PC-3 (cell line): ENCODE measurements around the gene COL8A2. TPM values are rescaled to one million over a fixed set of nuclear protein-coding genes. Genes with fewer than 3 reads are reported as not detected.

Experiments
- ATAC-seq: fragments of 200-7000 bp; cut with Tn5 transposase; 2 replicates; pipeline ENCODE4 v1.9.1; 2020; ENCODE audit warnings: mild to moderate bottlenecking, moderate library complexity
- BruUV-seq: library from RNA; stranded (reverse); fragments of 400-500 nt; replicated peaks from 2 replicates; lab custom pipeline; 2021; lab: Mats Ljungman, UMichigan
- CTCF ChIA-PET: fragments of 300-600 bp; sonication (Branson Sonifier 250); formaldehyde crosslinking; loops from one replicate; lab custom pipeline; 2022; ENCODE audit warnings: antibody characterized with exemption; lab: Charles Lee
- POLR2A ChIA-PET: fragments of 300-600 bp; sonication (Branson Sonifier 250); formaldehyde crosslinking; loops from one replicate; lab custom pipeline; 2022; ENCODE audit warnings: antibody characterized with exemption; ENCODE audit not compliant: unreplicated experiment; lab: Charles Lee
- DNase-seq: peaks from one replicate; pipeline ENCODE4 v3.0.0-alpha.2; 2015
- H2AFZ ChIP-seq: fragments of 300-600 bp; sonication (generic); 2 replicates; pipeline ENCODE4 v1.6.0; 2016; ENCODE audit warnings: antibody characterized with exemption, low read length
- H3F3A ChIP-seq: fragments of 300-600 bp; sonication (generic); one replicate; pipeline ENCODE4 v1.6.0; 2017; ENCODE audit warnings: antibody characterized with exemption, low read length, control low read depth, mild to moderate bottlenecking; ENCODE audit not compliant: unreplicated experiment
- H3K27ac ChIP-seq: fragments of 300-600 bp; sonication (generic); 2 replicates; pipeline ENCODE4 v1.5.1; 2016; ENCODE audit warnings: mild to moderate bottlenecking, low read length
- H3K27me3 ChIP-seq: fragments of 300-600 bp; sonication (generic); 2 replicates; pipeline ENCODE4 v1.6.1; 2016; ENCODE audit warnings: low read length, mixed read lengths
- H3K36me3 ChIP-seq: fragments of 300-600 bp; sonication (generic); 2 replicates; pipeline ENCODE4 v1.6.1; 2016; ENCODE audit warnings: low read depth, mixed run types, low read length, mixed read lengths
- H3K4me1 ChIP-seq: fragments of 300-600 bp; sonication (generic); 2 replicates; pipeline ENCODE4 v1.5.1; 2016; ENCODE audit warnings: low read length; ENCODE audit not compliant: insufficient read depth
- H3K4me2 ChIP-seq: fragments of 300-600 bp; sonication (generic); 2 replicates; pipeline ENCODE4 v1.6.0; 2016; ENCODE audit warnings: low read length
- H3K4me3 ChIP-seq: fragments of 300-600 bp; sonication (generic); 2 replicates; pipeline ENCODE4 v1.5.1; 2016; ENCODE audit warnings: mild to moderate bottlenecking, low read length, mixed read lengths
- H3K79me2 ChIP-seq: fragments of 300-600 bp; sonication (generic); 2 replicates; pipeline ENCODE4 v1.6.1; 2017; ENCODE audit warnings: low read length, mixed read lengths
- H3K9ac ChIP-seq: fragments of 300-600 bp; sonication (generic); 2 replicates; pipeline ENCODE4 v1.6.0; 2016; ENCODE audit warnings: mild to moderate bottlenecking, low read length
- H3K9me2 ChIP-seq: fragments of 300-600 bp; sonication (generic); replicated peaks from 2 replicates; pipeline ENCODE4 v1.6.1; 2016; ENCODE audit warnings: mixed run types, low read length, mixed read lengths
- H3K9me3 ChIP-seq: fragments of 300-600 bp; sonication (generic); 2 replicates; pipeline ENCODE4 v1.6.1; 2016; ENCODE audit warnings: low read length, mixed read lengths
- H4K20me1 ChIP-seq: fragments of 300-600 bp; sonication (generic); 2 replicates; pipeline ENCODE4 v1.6.1; 2016; ENCODE audit warnings: low read length, mixed read lengths
- EZH2 ChIP-seq: fragments of 300-600 bp; sonication (generic); IDR thresholded peaks from one replicate; pipeline ENCODE4 v1.6.1; 2017; ENCODE audit warnings: antibody characterized with exemption, mild to moderate bottlenecking, low read length; ENCODE audit not compliant: unreplicated experiment
- EZH2phosphoT487 ChIP-seq: fragments of 300-600 bp; sonication (generic); IDR thresholded peaks from 2 replicates; pipeline ENCODE4 v1.6.1; 2018; ENCODE audit warnings: mild to moderate bottlenecking, antibody characterized with exemption, low read length, borderline replicate concordance
- intact Hi-C: fragments of 100-400 bp; cut with micrococcal nuclease; formaldehyde crosslinking; loops from 2 replicates; pipeline ENCODE4 v1.9.0; 2023
- total RNA-seq: library from RNA; depleted of rRNA; stranded (reverse); fragments of >200 nt; gene quantifications from 2 replicates; pipeline ENCODE4 v1.2.3, GENCODE V29; 2014; rRNA removed
- TF ChIP-seq, protein P1 (sequence below): fragments of 300-600 bp; sonication (generic); conservative IDR thresholded peaks from 2 replicates; pipeline ENCODE4 v1.5.1; 2017; ENCODE audit warnings: antibody characterized with exemption, low read depth, mild to moderate bottlenecking, low read length

The COL8A2 gene
- total RNA-seq, 1 experiment from 2014 or later, result 0.26 TPM

DNA sequence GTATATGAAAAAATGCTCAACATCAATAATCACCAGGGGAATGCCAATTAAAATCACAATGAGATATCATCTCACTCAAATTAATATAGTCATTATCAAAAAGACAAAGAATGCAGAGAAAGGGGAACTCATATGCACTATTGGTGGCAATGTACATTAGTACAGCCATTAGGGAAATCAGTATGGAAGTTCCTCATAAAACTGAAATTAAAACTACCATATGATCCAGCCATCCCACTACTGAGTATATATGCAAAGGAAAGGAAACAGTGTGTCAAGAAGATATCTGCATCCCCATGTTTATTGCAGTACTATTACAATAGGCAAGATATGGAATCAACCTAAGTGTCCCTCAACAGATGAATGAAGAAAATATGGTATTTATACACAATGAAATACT lies 73.2 kb downstream of the COL8A2 start:
- H3K9me3 ChIP-seq, result no peaks in the 10 kb centered on the region
- H3K9ac ChIP-seq, result no peak overlapping the region
- no peaks in the 10 kb centered on the region for H3K27me3 ChIP-seq
- ATAC-seq (no peak), DNase-seq (no peak)
- H4K20me1 ChIP-seq, result no peaks in the 10 kb centered on the region
- no peaks in the 10 kb centered on the region for H3F3A ChIP-seq
- no peak overlapping the region for H3K4me2 ChIP-seq
- CTCF ChIA-PET, result no interaction called here
- H3K27ac ChIP-seq, result no peak overlapping the region
- TF ChIP-seq EZH2 (no peak), EZH2phosphoT487 (no peak)
- TF ChIP-seq, protein P1, sequence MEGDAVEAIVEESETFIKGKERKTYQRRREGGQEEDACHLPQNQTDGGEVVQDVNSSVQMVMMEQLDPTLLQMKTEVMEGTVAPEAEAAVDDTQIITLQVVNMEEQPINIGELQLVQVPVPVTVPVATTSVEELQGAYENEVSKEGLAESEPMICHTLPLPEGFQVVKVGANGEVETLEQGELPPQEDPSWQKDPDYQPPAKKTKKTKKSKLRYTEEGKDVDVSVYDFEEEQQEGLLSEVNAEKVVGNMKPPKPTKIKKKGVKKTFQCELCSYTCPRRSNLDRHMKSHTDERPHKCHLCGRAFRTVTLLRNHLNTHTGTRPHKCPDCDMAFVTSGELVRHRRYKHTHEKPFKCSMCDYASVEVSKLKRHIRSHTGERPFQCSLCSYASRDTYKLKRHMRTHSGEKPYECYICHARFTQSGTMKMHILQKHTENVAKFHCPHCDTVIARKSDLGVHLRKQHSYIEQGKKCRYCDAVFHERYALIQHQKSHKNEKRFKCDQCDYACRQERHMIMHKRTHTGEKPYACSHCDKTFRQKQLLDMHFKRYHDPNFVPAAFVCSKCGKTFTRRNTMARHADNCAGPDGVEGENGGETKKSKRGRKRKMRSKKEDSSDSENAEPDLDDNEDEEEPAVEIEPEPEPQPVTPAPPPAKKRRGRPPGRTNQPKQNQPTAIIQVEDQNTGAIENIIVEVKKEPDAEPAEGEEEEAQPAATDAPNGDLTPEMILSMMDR, result no peak
- no TSS peak for BruUV-seq
- no peaks in the 10 kb centered on the region for H3K9me2 ChIP-seq
- no peaks in the 10 kb centered on the region for H3K4me1 ChIP-seq
- POLR2A ChIA-PET, result no interaction called here
- H3K4me3 ChIP-seq, result no peak overlapping the region
- H3K79me2 ChIP-seq, result no peaks in the 10 kb centered on the region
- H3K36me3 ChIP-seq, result peaks cover 11% of the 10 kb centered on the region; the same call in 1 of the 2 replicates
- intact Hi-C loops, result no loop called here
- H2AFZ ChIP-seq, result no peak overlapping the region

Other genes starting within 250 kb of the COL8A2 start
- 15.4 and 17.0 TPM in 2 replicates for gene AGO1, start 242.0 kb downstream of the COL8A2 start, total RNA-seq
- 17.7 and 26.3 TPM in 2 replicates for gene AGO3, start 194.1 kb downstream of the COL8A2 start, total RNA-seq
- not detected in 2 replicates for gene TEKT2, start 41.1 kb downstream of the COL8A2 start, total RNA-seq
- 75.9 and 83.0 TPM in 2 replicates for gene ADPRS, start 36.3 kb downstream of the COL8A2 start, total RNA-seq
- gene TRAPPC3, start 24.3 kb upstream of the COL8A2 start, total RNA-seq, result 119 and 236 TPM in 2 replicates
- gene MAP7D1, start 30.9 kb upstream of the COL8A2 start, total RNA-seq, result 113 and 160 TPM in 2 replicates
- 55.7 and 67.0 TPM in 2 replicates for gene THRAP3, start 99.2 kb upstream of the COL8A2 start, total RNA-seq
- 11.3 and 16.4 TPM in 2 replicates for gene SH3D21, start 181.1 kb upstream of the COL8A2 start, total RNA-seq
- gene EVA1B, start 198.4 kb upstream of the COL8A2 start, total RNA-seq, result 89.1 and 104 TPM in 2 replicates